ENCODE data around the gene GKAP1.
A peak's percentile ranks its signal among the peaks of the same experiment; 100 is the strongest.
"Not testable (repeated sequence)": the region's sequence is repeated elsewhere in the genome, so short reads cannot be mapped to it uniquely, and the experiment has no call there.

The GKAP1 gene

DNA sequence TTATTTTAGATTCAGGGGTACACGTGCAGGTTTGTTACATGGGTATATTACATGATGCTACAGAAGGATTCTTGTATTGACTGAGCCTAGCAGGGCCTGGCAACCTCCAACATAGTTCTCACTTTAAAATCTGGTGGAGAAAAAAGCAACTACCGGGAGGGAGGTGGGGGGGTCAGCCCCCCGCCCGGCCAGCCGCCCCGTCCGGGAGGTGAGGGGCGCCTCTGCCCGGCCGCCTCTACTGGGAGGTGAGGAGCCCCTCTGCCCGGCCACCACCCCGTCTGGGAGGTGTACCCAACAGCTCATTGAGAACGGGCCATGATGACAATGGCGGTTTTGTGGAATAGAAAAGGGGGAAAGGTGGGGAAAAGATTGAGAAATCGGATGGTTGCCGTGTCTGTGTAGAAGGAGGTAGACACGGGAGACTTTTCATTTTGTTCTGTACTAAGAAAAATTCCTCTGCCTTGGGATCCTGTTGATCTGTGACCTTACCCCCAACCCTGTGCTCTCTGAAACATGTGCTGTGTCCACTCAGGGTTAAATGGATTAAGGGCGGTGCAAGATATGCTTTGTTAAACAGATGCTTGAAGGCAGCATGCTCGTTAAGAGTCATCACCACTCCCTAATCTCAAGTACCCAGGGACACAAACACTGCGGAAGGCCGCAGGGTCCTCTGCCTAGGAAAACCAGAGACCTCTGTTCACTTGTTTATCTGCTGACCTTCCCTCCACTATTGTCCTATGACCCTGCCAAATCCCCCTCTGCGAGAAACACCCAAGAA lies 88.8 kb downstream of the GKAP1 start:
- DNase-seq, result not testable (repeated sequence)

DNA sequence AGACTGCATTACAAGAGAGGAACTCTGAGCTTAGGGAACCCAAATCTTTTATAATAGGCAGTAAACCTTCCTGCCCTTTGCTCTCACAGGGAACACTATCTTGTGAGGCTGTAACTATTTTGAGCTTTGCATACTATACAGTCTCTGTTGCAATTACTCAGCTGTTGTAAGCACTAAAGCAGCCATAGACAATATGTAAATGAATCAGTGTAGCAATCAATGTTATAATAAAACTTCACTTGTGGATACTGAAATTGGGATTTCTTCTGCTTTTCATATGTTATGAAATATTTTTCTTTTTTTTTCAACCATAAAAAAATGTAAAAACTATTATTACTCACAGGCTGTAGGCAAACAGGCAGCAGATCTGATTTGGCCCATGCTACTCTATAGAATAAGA lies 93.1 kb downstream of the GKAP1 start:
- no peak for DNase-seq

DNA sequence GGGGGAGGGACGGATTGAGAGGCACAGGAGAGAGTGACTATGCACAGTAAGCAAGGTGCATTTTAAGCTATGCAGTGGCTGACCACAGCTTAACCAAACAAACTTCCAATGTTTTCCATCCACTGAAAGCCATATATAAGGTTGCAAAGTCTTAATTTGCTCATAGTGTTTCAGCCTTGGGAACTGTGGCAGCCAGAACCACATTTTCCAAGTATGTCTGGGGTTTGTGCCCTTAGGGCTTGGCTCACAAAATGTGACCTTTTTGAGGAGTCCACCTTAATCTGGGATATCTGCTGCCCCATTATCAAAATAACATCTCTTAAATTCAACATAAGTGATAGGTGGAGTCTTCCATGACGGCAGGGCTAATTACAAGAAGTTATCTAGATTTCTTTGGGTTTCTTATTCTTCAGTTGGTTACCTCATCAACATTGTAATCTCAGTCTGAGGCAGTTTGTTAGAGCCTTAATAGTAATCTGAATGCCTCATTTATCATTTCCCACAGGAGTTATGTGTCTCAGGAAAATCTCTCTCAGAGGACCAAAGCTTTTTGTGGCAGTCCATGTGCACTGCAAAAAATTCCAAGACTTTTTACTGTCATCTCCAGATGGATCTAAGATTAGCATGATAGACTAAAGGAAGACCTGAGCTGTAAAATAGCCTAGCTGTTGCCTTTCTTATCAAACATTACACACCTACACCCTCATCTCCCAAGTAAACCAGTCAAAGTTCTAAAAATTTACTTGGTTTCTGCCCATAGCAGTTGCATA lies 94.7 kb downstream of the GKAP1 start:
- DNase-seq, result no peak

DNA sequence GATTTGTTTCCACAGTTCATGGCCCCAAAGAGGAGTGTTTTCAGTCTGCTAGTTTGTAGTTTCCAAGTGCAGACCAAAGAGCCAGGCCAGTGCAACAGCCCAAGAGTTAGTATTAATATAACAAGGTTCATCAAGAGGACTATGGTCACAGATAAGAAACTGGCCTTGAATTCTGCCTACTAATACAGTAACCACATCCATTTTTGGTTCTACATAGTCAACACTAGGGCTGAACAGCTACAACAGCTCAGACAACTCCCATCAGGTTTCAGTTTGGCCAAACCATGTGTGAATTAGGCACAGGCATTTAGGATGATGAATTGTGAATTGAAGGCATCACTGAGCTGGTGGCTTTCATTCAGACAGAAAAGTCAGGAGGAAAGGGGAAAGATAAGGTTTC lies 96.1 kb downstream of the GKAP1 start:
- no peak for DNase-seq

DNA sequence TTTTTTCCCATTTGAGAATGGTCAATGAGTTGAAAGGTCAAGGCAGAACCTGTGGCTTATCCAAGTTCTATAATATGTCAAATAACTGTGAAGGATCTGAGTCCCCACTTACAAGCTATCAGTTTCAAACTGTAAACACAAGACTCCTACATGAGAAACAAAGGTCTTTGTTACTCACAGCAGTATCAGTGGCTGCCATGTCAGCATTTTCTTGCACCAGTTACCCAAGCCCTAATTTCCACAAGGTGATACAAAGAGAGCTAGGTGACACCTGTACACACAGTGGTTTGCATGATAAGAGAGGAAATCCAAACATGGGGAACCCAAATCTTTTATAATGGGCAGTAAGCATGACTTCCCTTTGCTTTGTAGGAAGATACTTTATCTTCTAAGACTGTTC lies 101.8 kb downstream of the GKAP1 start:
- DNase-seq, result no peak

DNA sequence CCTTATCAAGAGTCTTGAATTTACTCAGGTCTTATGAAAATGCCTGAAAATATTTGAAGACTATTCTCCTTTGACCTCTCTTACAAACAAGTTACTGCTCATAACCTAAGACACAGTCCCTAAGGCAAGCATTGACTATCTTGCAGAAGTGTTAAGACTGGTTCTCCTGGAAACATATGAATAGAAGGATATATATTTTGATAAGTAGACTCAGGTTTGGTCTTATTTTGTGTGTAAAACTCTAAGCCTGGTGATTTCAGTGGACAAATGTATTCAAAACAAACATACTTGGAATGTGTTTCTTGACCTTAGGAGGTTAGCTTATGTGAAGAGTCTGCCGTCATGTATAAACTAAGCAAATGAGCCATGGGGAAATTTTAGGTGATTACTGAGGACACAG lies 102.3 kb downstream of the GKAP1 start:
- DNase-seq, result no peak

DNA sequence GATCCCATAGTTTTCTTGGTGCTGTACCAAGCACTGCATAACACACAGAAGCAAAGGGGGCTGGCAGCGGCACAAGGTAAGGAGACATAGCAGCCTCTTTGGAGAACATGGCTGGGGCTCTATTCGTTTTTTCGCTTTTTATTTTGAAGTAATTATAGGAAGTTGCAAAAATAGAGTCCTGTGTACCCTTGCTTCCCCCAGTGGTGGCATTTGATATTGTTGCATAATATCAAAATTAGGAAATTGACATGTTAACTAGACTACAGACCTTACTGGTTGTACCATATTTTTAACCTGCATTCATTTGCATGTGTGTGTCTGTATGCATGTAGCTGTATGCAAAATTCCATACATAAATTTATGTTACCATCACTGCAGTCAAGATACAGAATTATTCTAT lies 103.2 kb downstream of the GKAP1 start:
- DNase-seq, result no peak

DNA sequence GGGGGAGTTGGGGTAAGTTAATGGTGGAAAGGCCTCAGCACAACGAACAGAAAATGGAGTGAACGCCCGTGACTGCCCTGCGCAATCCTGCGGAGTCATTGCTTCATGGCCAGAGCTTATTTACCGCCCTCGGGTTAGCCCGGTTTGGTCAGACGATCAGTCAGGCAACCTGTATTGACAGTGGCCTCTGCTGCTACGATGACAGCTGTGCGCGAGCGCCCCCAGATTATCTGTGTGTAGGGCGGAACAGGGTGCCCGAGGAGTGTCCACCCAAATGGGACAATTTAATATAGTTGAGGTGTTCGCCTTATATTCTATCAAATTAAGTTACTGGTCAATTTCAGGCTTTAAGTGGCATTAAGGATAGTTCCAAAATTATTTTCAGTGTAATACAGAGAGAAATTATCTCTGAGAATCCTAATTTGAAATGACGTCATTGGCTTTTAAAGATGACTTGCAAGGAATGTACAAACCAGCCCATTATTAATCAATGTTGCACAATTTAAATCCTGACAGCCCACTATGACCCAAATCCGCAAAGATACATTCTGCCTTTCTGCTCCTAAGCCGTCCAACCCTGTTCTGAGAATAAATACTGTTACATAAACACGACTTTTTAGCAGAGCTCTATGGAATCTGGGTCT lies 108.9 kb downstream of the GKAP1 start:
- peak; percentile 32 for DNase-seq

DNA sequence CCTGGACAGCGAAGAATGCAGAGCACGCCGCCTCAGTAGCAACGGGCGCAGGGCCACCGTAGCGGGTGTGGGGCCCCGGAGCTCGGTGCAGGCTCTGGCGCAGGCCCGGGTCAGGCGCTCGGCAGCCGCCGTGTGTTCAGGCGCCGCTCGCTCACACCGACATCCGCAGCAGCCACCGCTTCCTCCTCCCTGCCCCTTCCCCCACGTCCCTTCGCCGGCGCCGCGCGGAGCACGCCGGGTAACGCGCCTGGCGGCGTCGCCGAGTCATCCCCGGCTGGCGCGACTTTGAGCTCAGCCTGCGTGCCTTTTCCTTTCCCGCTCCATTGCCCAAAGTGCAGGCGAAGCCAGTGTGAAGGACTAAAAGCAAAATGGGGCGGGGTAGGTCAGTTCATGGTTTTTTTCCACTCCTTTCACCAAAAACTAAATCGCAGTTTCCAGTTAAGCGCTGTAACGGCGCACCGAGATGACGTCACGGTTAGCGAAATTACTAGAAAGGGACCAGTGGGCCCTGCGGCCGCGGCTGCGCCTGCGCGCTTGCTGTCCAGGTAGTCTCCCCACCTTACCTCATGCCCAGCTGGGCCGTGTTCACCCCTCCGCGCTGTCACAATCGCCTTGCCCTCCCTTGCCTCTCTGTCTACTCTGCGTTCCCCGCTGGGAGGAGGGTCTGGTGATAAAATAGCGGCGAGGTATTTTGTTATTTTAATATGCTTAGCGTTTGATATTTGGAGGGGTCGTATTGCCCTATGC lies 109.6 kb downstream of the GKAP1 start, which contains the start of gene UBQLN1:
UBQLN1 (minus strand) TSS at position 191 of the 747 bp plus-strand sequence. CDS start 279 bp downstream, outside the sequence.
- peak; percentile 90 for DNase-seq

DNA sequence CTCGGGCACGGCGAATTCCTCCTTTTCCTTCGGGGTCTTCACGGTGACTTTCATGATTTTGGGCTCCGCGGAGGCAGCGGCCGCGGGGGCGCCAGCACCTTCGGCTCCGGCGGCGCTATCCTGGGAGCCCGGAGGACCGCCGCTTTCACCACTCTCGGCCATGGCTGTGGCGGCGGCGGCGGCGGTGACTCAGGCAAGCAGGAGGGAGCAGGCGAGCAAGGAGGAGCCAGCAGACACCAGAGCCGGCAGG lies 110.1 kb downstream of the GKAP1 start:
- DNase-seq, result no peak

DNA sequence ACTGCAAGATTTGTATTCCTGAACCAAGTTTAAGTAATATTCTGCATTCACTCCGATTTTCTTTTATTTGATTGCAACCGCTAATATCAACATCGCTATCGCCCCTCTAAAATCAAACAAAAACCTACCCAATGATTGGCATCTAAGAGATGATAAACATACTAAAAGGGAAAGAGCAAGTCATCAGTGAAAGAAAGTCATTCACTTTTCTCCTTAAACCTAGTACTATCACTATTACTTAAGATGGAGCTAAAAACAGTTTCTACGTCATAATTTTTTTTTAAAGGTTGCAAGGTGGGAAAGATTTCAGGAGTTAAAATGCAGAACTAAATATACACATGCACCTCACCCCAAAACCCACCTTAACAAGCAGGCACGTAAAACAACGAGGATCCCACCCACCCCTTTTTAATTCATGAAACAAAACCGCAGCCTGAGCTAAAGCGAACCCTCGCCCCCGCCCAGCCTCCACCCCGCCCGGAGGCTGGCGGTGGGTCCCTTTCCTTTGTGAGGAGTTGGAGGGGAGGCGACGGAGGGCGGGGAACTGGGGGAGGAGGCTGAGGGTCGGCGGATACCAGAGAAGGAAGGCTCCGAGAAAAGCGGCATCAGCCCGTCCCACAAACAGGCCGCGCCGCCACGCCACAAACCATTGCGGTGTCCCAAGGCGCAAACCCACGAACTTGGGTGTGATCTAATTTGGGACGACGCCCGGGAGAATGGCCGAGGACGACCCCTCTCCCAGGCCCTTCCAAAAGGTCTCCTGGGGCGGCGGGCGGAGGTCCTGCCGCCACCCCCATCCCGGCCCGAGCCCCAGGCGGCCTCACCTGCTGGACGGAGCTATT lies 110.7 kb downstream of the GKAP1 start:
- peak; percentile 55 for DNase-seq

DNA sequence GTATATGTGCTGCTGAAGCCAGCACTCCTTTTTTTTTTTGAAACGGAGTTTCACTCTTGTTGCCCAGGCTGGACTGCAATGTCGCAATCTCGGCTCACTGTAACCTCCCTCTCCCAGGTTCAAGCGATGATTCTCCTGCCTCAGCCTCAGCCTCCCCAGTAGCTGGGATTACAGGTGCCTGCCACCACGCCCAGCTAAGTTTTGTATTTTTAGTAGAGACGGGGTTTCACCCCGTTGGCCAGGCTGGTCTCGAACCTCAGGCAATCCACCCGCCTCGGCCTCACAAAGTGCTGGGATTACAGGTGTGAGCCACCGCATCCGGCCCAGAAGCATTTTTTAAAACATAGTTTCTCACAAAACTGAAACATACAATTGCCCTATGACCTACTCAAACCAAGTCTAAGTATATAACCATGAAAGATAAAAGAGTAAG lies 112.3 kb downstream of the GKAP1 start:
- not testable (repeated sequence) for DNase-seq

DNA sequence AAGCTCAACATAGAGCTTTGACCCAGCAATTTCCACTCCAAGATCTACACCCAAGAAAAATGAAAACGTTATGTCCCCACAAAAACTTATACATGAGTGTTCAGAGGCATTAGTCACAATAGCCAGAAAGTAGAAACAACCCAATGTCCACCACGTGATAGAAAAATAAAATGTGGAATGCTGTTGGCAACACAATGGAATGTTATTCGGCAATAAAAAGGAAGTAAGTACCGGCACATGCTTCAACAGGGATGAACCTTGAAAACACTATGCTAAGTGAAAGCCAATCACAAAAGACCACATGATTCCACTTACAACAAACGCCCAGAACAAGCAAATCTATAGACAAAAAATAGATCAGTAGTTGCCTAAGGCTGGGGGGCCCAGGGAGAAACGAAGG lies 115.8 kb downstream of the GKAP1 start:
- no peak for DNase-seq

DNA sequence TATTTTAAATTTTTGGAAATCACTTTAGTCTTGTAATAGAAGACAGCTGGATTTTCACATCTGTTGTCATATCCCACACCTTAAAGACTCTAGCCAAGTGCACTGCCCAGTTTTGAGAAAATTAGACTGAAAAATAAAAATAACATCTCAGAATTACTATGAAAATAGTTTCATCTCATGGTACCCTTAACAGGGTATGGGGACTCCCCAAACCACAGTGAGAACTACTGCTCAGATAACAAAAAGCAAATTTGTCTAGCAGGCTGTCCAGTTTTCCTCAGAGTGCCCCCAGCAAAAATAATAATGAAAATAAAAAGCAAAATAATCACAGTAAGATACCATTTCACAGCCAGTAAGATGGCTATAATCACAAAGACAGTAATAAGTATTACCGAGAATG lies 116.3 kb downstream of the GKAP1 start:
- no peak for DNase-seq

DNA sequence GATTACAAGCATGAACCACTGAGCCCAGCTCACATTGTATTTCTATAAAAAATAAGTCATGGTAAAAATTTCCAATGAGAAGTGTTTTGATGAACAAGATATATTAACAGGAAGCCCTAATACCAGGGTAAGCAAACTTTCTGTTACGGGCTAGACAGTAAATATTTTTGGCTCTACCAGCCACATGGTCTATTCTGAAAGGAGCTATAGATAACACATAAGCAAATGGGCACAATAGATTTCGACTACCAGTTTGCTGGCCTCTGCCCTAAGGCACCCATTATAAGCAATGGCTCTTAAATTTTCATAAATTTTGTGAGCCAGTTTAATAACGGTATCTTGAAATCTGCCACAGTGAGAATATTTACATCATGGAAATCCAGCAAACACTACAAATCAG lies 118.0 kb downstream of the GKAP1 start:
- no peak for DNase-seq

DNA sequence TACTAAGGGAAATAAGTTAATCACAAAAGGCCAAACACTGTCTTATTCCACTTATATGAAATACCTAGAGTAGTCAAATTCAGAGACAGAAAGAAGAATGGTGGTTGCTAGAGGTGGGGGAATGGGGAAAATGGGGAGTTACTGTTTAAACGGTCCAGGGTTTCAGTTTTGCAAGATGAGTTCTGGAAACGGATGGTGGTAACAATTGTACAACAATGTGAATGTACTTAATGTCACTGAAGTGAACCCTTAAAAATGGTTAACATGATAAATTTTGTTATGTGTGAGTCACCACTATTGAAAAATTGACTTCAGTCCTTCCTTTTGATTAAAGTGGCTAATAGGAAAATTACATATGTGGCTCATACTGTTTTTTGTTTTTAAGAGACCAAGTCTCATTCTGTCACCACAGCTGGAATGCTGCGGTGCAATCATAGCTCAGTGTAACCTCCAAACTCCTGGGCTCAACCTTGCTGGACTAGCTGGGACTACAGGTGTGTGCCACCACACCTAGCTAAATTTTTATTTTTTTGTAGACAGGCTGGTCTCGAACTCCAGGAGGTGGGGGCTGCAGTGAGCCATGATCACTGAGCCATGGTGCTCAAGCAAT lies 118.5 kb downstream of the GKAP1 start:
- no peak for DNase-seq

DNA sequence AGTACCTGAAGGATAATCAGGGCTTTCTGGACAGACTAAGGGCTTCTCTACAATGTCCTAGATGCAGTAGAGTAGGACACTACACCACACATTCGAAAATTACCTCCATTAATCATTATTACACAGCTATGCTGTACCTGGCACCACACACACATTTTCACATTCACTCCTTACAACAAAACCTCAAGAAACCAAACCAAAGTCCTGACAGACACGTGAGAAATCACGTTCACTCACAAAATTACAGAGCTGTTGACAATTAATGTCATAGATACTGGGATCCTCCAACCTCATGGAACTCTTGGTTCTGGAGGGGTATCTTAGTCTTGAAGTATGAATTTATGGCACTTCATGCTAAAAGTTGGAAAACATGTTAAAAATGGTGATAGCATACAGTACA lies 126.1 kb downstream of the GKAP1 start:
- no peak for DNase-seq
